ENCODE data around the gene BBOX1. TPM values are rescaled to one million over a fixed set of nuclear protein-coding genes. Genes with fewer than 3 reads are reported as not detected.

BBOX1 gene
- total RNA-seq, 1 experiment from 2014 or later, result not detected

- intact Hi-C loops (cut with micrococcal nuclease; ENCODE audit: unreplicated experiment), result no loop called here
- Histone ChIP-seq H3K36me3 (ENCODE audit: insufficient read depth, low read length, poor library complexity, severe bottlenecking) (no peaks in the 10 kb centered on the region), H3K4me1 (ENCODE audit: insufficient read depth, low read length, poor library complexity, severe bottlenecking) (no peaks in the 10 kb centered on the region), H3K9me3 (ENCODE audit: low read depth, low read length, poor library complexity, severe bottlenecking) (no peaks in the 10 kb centered on the region), H3K27ac (ENCODE audit: low read depth, low read length, poor library complexity, severe bottlenecking) (no peak overlapping the region), H3K27me3 (replicated peaks; ENCODE audit: insufficient read depth, low read depth, low read length, poor library complexity) (peaks cover 72% of the 10 kb centered on the region), H3K4me3 (ENCODE audit: low read depth, low read length, poor library complexity, severe bottlenecking) (no peak overlapping the region)
- ChIA-PET POLR2A (ENCODE audit: low non-redundant PET) (no interaction called here), CTCF (no interaction called here)
- BruUV-seq (replicated peaks), result no TSS peak
- DNase-seq (ENCODE audit: low spot score), result no peak
- TF ChIP-seq, protein P1, sequence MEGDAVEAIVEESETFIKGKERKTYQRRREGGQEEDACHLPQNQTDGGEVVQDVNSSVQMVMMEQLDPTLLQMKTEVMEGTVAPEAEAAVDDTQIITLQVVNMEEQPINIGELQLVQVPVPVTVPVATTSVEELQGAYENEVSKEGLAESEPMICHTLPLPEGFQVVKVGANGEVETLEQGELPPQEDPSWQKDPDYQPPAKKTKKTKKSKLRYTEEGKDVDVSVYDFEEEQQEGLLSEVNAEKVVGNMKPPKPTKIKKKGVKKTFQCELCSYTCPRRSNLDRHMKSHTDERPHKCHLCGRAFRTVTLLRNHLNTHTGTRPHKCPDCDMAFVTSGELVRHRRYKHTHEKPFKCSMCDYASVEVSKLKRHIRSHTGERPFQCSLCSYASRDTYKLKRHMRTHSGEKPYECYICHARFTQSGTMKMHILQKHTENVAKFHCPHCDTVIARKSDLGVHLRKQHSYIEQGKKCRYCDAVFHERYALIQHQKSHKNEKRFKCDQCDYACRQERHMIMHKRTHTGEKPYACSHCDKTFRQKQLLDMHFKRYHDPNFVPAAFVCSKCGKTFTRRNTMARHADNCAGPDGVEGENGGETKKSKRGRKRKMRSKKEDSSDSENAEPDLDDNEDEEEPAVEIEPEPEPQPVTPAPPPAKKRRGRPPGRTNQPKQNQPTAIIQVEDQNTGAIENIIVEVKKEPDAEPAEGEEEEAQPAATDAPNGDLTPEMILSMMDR (conservative IDR thresholded peaks at IDR 0.05; ENCODE audit: low read depth, low read length), result no peak
- TF ChIP-seq EZH2 (IDR thresholded peaks at IDR 0.05; ENCODE audit: borderline replicate concordance, low read depth, low read length, poor library complexity, severe bottlenecking), result no peak
These were observed 109.5 kb downstream of the BBOX1 start for GRCh38 chr11:27150098-27150497.

DNA sequence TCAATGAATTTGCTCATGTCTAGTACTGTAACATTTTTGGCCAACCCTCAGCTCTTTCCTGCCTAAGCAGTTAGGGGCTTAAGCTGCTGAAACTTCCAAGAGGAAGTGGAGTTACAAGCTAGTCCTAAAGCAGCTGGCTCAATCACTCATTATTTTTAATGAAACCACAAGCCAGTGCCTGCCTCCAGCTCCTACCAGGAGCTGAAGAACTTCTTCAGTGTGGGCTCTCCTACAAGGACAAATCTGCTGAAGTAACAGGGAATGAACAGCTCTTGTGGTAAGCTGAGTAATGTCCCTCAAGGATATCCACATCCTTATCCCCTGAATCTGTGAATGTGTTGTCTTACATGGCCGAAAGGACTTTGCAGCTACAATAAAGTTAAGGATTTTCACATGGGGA is 112.5 kb downstream of the BBOX1 start:
- no peak for DNase-seq (ENCODE audit: low spot score)
- Histone ChIP-seq H3K4me3 (ENCODE audit: low read depth, low read length, poor library complexity, severe bottlenecking) (no peak overlapping the region), H3K9me3 (ENCODE audit: low read depth, low read length, poor library complexity, severe bottlenecking) (no peaks in the 10 kb centered on the region), H3K4me1 (ENCODE audit: insufficient read depth, low read length, poor library complexity, severe bottlenecking) (no peaks in the 10 kb centered on the region), H3K27me3 (replicated peaks; ENCODE audit: insufficient read depth, low read depth, low read length, poor library complexity) (peaks cover 48% of the 10 kb centered on the region), H3K27ac (ENCODE audit: low read depth, low read length, poor library complexity, severe bottlenecking) (no peak overlapping the region), H3K36me3 (ENCODE audit: insufficient read depth, low read length, poor library complexity, severe bottlenecking) (no peaks in the 10 kb centered on the region)
- ChIA-PET POLR2A (ENCODE audit: low non-redundant PET) (no interaction called here), CTCF (interaction anchor here (0.5 to 0.6 kb wide), 2 partner anchors 328 to 401 kb away, joined by 3 read pairs; no protein-coding TSS in a partner anchor)
- no peak for TF ChIP-seq EZH2 (IDR thresholded peaks at IDR 0.05; ENCODE audit: borderline replicate concordance, low read depth, low read length, poor library complexity, severe bottlenecking)
- TF ChIP-seq, protein P1 (conservative IDR thresholded peaks at IDR 0.05; ENCODE audit: low read depth, low read length), result no peak
- BruUV-seq (replicated peaks), result no TSS peak
- intact Hi-C loops (cut with micrococcal nuclease; ENCODE audit: unreplicated experiment), result no loop called here

- no peaks in the 10 kb centered on the region for H3K36me3 ChIP-seq (ENCODE audit: insufficient read depth, low read length, poor library complexity, severe bottlenecking)
- no peaks in the 10 kb centered on the region for H3K9me3 ChIP-seq (ENCODE audit: low read depth, low read length, poor library complexity, severe bottlenecking)
- peak; percentile 94 for DNase-seq (ENCODE audit: low spot score)
- CTCF ChIA-PET, result interaction anchor here (0.5 to 2.0 kb wide), 17 partner anchors 14 to 874 kb away, joined by 3 to 22 read pairs (median 5); partner anchors contain the start of gene LGR4
- peaks cover 5% of the 10 kb centered on the region for H3K27me3 ChIP-seq (replicated peaks; ENCODE audit: insufficient read depth, low read depth, low read length, poor library complexity)
- BruUV-seq (replicated peaks), result no TSS peak
- TF ChIP-seq, protein P1 (conservative IDR thresholded peaks at IDR 0.05; ENCODE audit: low read depth, low read length), result peak; percentile 99
- no peak for TF ChIP-seq EZH2 (IDR thresholded peaks at IDR 0.05; ENCODE audit: borderline replicate concordance, low read depth, low read length, poor library complexity, severe bottlenecking)
- POLR2A ChIA-PET (ENCODE audit: low non-redundant PET), result interaction anchor here (0.7 kb wide), 1 partner anchor 264 kb away, joined by 3 read pairs; no protein-coding TSS in a partner anchor
- intact Hi-C loops (cut with micrococcal nuclease; ENCODE audit: unreplicated experiment), result loop anchor here (1.0 to 5.0 kb wide), 4 partner anchors 404 to 861 kb away; no protein-coding TSS in a partner anchor
- H3K4me3 ChIP-seq (ENCODE audit: low read depth, low read length, poor library complexity, severe bottlenecking), result no peak overlapping the region
- H3K27ac ChIP-seq (ENCODE audit: low read depth, low read length, poor library complexity, severe bottlenecking), result no peak overlapping the region
- no peaks in the 10 kb centered on the region for H3K4me1 ChIP-seq (ENCODE audit: insufficient read depth, low read length, poor library complexity, severe bottlenecking)
These were observed 118.1 kb downstream of the BBOX1 start for GRCh38 chr11:27158456-27159334.

All from A673 (cell line).